ENCODE results near the gene SPP2. TPM values are rescaled to one million over a fixed set of nuclear protein-coding genes. Genes with fewer than 3 reads are reported as not detected.

Gene SPP2
- total RNA-seq, 1 experiment from 2014 or later, result not detected

GRCh38 chr2:234019896-234020295, 30.6 kb upstream of the SPP2 start:
- Histone ChIP-seq H3K27ac (ENCODE audit: low read length) (no peak overlapping the region), H3K9me3 (ENCODE audit: low read length) (no peaks in the 10 kb centered on the region), H3K36me3 (ENCODE audit: insufficient read depth, low read length) (no peaks in the 10 kb centered on the region), H3K4me3 (ENCODE audit: low read length) (no peak overlapping the region), H3K27me3 (ENCODE audit: low read length) (no peaks in the 10 kb centered on the region), H3K9me2 (replicated peaks; ENCODE audit: insufficient read depth, low read length) (no peaks in the 10 kb centered on the region), H3K4me1 (ENCODE audit: low read length) (no peaks in the 10 kb centered on the region), H3K79me2 (ENCODE audit: low read length) (no peaks in the 10 kb centered on the region), H4K20me1 (ENCODE audit: insufficient read depth, low read depth, low read length) (no peaks in the 10 kb centered on the region), H3K9ac (ENCODE audit: low read length) (no peak overlapping the region), H2AFZ (ENCODE audit: low read length) (no peak overlapping the region), H3K4me2 (ENCODE audit: low read depth, low read length, poor library complexity, severe bottlenecking) (no peak overlapping the region)
- DNase-seq, result no peak

DNA sequence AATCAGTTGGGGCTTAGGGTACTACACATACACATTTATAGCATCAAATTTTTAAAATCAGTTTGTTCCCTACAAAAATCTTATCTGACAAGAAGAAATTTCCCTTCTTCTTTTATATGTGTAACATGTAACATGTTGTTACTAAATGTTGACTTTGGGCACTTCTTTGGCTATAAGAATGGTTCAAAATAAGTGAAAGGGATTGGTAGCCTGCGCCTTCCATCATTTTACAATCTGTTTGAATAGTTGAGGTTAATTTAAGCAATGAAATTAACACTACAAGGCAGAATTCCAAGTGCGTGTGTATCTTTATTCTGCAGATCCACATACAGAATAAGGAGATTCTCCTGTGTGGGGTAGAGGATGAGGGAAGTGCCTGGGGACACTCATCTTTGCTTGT, 30.2 kb upstream of the SPP2 start:
- Histone ChIP-seq H2AFZ (ENCODE audit: low read length) (no peak overlapping the region), H3K27me3 (ENCODE audit: low read length) (no peaks in the 10 kb centered on the region), H3K9me2 (replicated peaks; ENCODE audit: insufficient read depth, low read length) (no peaks in the 10 kb centered on the region), H3K27ac (ENCODE audit: low read length) (no peak overlapping the region), H3K4me3 (ENCODE audit: low read length) (no peak overlapping the region), H4K20me1 (ENCODE audit: insufficient read depth, low read depth, low read length) (no peaks in the 10 kb centered on the region), H3K4me2 (ENCODE audit: low read depth, low read length, poor library complexity, severe bottlenecking) (no peak overlapping the region), H3K9ac (ENCODE audit: low read length) (no peak overlapping the region), H3K79me2 (ENCODE audit: low read length) (no peaks in the 10 kb centered on the region), H3K9me3 (ENCODE audit: low read length) (no peaks in the 10 kb centered on the region), H3K4me1 (ENCODE audit: low read length) (no peaks in the 10 kb centered on the region), H3K36me3 (ENCODE audit: insufficient read depth, low read length) (no peaks in the 10 kb centered on the region)
- no peak for DNase-seq

DNA sequence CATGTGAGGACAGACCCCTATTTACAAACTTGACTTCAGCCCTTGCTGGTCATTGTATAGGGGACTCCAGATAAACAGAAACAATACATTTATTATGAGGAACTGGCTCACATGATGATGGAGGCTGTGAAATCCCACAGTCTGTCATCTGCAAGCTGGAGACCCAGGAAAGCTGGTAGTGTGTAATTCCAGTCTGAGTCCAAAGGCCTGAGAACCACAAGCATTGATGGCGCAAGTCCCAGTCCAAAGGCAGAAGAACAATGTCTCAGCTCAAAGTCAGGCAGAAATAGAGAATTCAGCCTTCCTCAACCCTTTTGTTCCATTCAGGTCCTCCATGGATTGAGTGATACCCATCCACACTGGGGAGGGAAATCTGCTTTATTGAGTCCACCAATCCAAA, 28.1 kb upstream of the SPP2 start:
- Histone ChIP-seq H3K79me2 (ENCODE audit: low read length) (no peaks in the 10 kb centered on the region), H3K27ac (ENCODE audit: low read length) (no peak overlapping the region), H2AFZ (ENCODE audit: low read length) (no peak overlapping the region), H3K4me2 (ENCODE audit: low read depth, low read length, poor library complexity, severe bottlenecking) (no peak overlapping the region), H3K9ac (ENCODE audit: low read length) (no peak overlapping the region), H3K4me3 (ENCODE audit: low read length) (no peak overlapping the region), H3K4me1 (ENCODE audit: low read length) (no peaks in the 10 kb centered on the region), H4K20me1 (ENCODE audit: insufficient read depth, low read depth, low read length) (no peaks in the 10 kb centered on the region), H3K27me3 (ENCODE audit: low read length) (no peaks in the 10 kb centered on the region), H3K9me2 (replicated peaks; ENCODE audit: insufficient read depth, low read length) (no peaks in the 10 kb centered on the region), H3K36me3 (ENCODE audit: insufficient read depth, low read length) (no peaks in the 10 kb centered on the region), H3K9me3 (ENCODE audit: low read length) (no peaks in the 10 kb centered on the region)
- DNase-seq, result no peak

- no peaks in the 10 kb centered on the region for H3K9me2 ChIP-seq (replicated peaks; ENCODE audit: insufficient read depth, low read length)
- H3K36me3 ChIP-seq (ENCODE audit: insufficient read depth, low read length), result no peaks in the 10 kb centered on the region
- no peaks in the 10 kb centered on the region for H3K4me1 ChIP-seq (ENCODE audit: low read length)
- H4K20me1 ChIP-seq (ENCODE audit: insufficient read depth, low read depth, low read length), result no peaks in the 10 kb centered on the region
- H3K4me2 ChIP-seq (ENCODE audit: low read depth, low read length, poor library complexity, severe bottlenecking), result no peak overlapping the region
- no peak overlapping the region for H3K9ac ChIP-seq (ENCODE audit: low read length)
- no peak overlapping the region for H3K27ac ChIP-seq (ENCODE audit: low read length)
- H3K9me3 ChIP-seq (ENCODE audit: low read length), result no peaks in the 10 kb centered on the region
- H2AFZ ChIP-seq (ENCODE audit: low read length), result no peak overlapping the region
- H3K4me3 ChIP-seq (ENCODE audit: low read length), result no peak overlapping the region
- DNase-seq, result no peak
- H3K27me3 ChIP-seq (ENCODE audit: low read length), result no peaks in the 10 kb centered on the region
- H3K79me2 ChIP-seq (ENCODE audit: low read length), result no peaks in the 10 kb centered on the region
Observed at GRCh38 chr2:234024304-234024703, 26.2 kb upstream of the SPP2 start.

DNA sequence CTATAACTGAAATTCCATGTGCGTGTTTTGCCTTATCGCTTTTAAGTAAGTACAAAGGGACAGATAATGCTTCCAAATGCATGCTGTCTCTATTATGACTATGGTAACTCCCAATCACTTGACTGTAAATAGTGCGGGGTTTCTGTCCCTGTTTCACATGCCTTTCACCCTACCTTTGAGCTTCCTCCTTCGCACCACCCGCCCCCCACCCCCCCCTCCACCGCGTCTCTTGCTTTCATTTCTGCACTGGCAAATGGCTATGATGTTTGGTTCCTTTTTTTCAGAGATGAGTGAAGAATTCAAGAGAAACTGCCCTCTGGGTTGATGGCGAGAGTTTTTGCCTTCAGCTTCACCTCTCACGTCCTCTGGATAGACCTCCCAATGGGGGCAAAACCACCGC, 25.0 kb upstream of the SPP2 start:
- no peaks in the 10 kb centered on the region for H4K20me1 ChIP-seq (ENCODE audit: insufficient read depth, low read depth, low read length)
- H3K27me3 ChIP-seq (ENCODE audit: low read length), result no peaks in the 10 kb centered on the region
- no peak overlapping the region for H3K4me2 ChIP-seq (ENCODE audit: low read depth, low read length, poor library complexity, severe bottlenecking)
- DNase-seq, result no peak
- H3K4me1 ChIP-seq (ENCODE audit: low read length), result no peaks in the 10 kb centered on the region
- no peaks in the 10 kb centered on the region for H3K9me3 ChIP-seq (ENCODE audit: low read length)
- H3K27ac ChIP-seq (ENCODE audit: low read length), result no peak overlapping the region
- no peaks in the 10 kb centered on the region for H3K36me3 ChIP-seq (ENCODE audit: insufficient read depth, low read length)
- H3K9me2 ChIP-seq (replicated peaks; ENCODE audit: insufficient read depth, low read length), result no peaks in the 10 kb centered on the region
- no peak overlapping the region for H2AFZ ChIP-seq (ENCODE audit: low read length)
- H3K79me2 ChIP-seq (ENCODE audit: low read length), result no peaks in the 10 kb centered on the region
- H3K4me3 ChIP-seq (ENCODE audit: low read length), result no peak overlapping the region
- H3K9ac ChIP-seq (ENCODE audit: low read length), result no peak overlapping the region

DNA sequence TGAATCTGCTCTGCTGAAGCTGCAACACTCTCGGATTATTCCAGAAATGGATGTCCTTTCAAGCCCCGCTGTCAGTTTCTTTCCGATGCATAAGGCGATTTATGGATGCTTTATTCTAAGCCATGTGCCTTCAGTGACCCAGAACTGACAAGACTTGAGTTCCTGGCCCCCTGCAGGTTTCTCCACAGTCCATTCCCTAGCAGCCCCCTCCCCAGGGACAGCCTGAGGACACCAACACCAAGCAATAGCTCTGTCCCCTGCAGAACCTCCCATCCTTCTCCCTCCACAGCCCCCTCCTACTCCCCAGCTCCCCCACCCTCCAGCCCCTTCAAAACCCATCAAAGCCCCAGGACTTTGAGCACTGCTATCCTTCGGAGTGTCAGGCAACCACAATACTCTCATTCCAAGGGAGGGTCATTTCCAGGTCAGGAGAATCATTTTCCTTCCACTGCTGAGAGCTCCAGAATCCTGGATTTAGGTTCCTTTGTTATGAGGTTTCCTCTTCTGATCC, 24.6 kb upstream of the SPP2 start:
- H3K9me3 ChIP-seq (ENCODE audit: low read length), result no peaks in the 10 kb centered on the region
- H3K9me2 ChIP-seq (replicated peaks; ENCODE audit: insufficient read depth, low read length), result no peaks in the 10 kb centered on the region
- DNase-seq, result no peak
- H3K36me3 ChIP-seq (ENCODE audit: insufficient read depth, low read length), result no peaks in the 10 kb centered on the region
- H3K4me2 ChIP-seq (ENCODE audit: low read depth, low read length, poor library complexity, severe bottlenecking), result no peak overlapping the region
- H3K27ac ChIP-seq (ENCODE audit: low read length), result no peak overlapping the region
- H3K79me2 ChIP-seq (ENCODE audit: low read length), result no peaks in the 10 kb centered on the region
- no peak overlapping the region for H2AFZ ChIP-seq (ENCODE audit: low read length)
- H4K20me1 ChIP-seq (ENCODE audit: insufficient read depth, low read depth, low read length), result no peaks in the 10 kb centered on the region
- H3K27me3 ChIP-seq (ENCODE audit: low read length), result no peaks in the 10 kb centered on the region
- H3K4me3 ChIP-seq (ENCODE audit: low read length), result no peak overlapping the region
- H3K9ac ChIP-seq (ENCODE audit: low read length), result no peak overlapping the region
- no peaks in the 10 kb centered on the region for H3K4me1 ChIP-seq (ENCODE audit: low read length)

DNA sequence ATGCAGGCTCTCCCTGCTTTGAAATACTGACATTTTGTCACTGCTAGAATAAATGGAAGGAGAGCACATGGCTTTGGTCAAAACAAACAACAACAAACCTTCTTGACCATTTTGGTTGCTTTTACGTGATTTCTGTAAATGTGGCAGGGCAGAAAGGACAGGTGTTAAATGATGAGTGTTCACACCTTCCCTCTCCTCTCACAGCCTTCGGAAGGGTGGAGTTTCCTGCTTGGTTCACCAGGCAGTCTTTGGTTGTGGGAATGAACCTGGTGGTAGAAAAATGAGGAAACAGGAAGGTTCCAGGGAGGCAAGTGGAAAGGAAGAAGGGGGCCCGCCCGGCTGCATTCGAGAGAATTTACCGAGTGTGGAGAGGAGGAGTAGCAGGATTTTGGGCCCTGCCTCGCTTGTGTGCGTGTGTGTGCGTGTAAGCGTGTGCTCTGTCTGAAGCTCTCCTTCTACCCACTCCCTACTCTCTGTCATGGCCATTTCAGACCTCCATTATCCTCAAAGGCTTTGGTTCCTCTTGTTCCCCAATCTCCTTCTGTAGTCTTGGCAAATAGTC, 23.7 kb upstream of the SPP2 start:
- Histone ChIP-seq H3K27me3 (ENCODE audit: low read length) (no peaks in the 10 kb centered on the region), H3K27ac (ENCODE audit: low read length) (no peak overlapping the region)

GRCh38 chr2:234027641-234028040, 22.9 kb upstream of the SPP2 start:
- Histone ChIP-seq H3K9me3 (ENCODE audit: low read length) (peaks cover under 1% of the 10 kb centered on the region; the same call in 1 of the 2 replicates), H3K4me3 (ENCODE audit: low read length) (no peak overlapping the region), H3K27me3 (ENCODE audit: low read length) (no peaks in the 10 kb centered on the region), H3K36me3 (ENCODE audit: insufficient read depth, low read length) (no peaks in the 10 kb centered on the region), H2AFZ (ENCODE audit: low read length) (no peak overlapping the region), H3K9ac (ENCODE audit: low read length) (no peak overlapping the region), H4K20me1 (ENCODE audit: insufficient read depth, low read depth, low read length) (no peaks in the 10 kb centered on the region), H3K4me1 (ENCODE audit: low read length) (no peaks in the 10 kb centered on the region), H3K9me2 (replicated peaks; ENCODE audit: insufficient read depth, low read length) (no peaks in the 10 kb centered on the region), H3K79me2 (ENCODE audit: low read length) (no peaks in the 10 kb centered on the region), H3K4me2 (ENCODE audit: low read depth, low read length, poor library complexity, severe bottlenecking) (no peak overlapping the region), H3K27ac (ENCODE audit: low read length) (no peak overlapping the region)
- DNase-seq, result no peak

More for the DNA sequence above, 23.7 kb upstream of the SPP2 start:
- Histone ChIP-seq H2AFZ (ENCODE audit: low read length) (no peak overlapping the region), H3K9me2 (replicated peaks; ENCODE audit: insufficient read depth, low read length) (no peaks in the 10 kb centered on the region), H3K79me2 (ENCODE audit: low read length) (no peaks in the 10 kb centered on the region), H3K4me2 (ENCODE audit: low read depth, low read length, poor library complexity, severe bottlenecking) (no peak overlapping the region), H3K9me3 (ENCODE audit: low read length) (no peaks in the 10 kb centered on the region), H3K9ac (ENCODE audit: low read length) (no peak overlapping the region), H4K20me1 (ENCODE audit: insufficient read depth, low read depth, low read length) (no peaks in the 10 kb centered on the region), H3K4me3 (ENCODE audit: low read length) (no peak overlapping the region), H3K4me1 (ENCODE audit: low read length) (no peaks in the 10 kb centered on the region), H3K36me3 (ENCODE audit: insufficient read depth, low read length) (no peaks in the 10 kb centered on the region)
- no peak for DNase-seq

All from Karpas-422 (cell line).